ENCODE results near the gene TUBD1.
"Not testable (repeated sequence)": the region's sequence is repeated elsewhere in the genome, so short reads cannot be mapped to it uniquely, and the experiment has no call there.

TUBD1 gene

DNA sequence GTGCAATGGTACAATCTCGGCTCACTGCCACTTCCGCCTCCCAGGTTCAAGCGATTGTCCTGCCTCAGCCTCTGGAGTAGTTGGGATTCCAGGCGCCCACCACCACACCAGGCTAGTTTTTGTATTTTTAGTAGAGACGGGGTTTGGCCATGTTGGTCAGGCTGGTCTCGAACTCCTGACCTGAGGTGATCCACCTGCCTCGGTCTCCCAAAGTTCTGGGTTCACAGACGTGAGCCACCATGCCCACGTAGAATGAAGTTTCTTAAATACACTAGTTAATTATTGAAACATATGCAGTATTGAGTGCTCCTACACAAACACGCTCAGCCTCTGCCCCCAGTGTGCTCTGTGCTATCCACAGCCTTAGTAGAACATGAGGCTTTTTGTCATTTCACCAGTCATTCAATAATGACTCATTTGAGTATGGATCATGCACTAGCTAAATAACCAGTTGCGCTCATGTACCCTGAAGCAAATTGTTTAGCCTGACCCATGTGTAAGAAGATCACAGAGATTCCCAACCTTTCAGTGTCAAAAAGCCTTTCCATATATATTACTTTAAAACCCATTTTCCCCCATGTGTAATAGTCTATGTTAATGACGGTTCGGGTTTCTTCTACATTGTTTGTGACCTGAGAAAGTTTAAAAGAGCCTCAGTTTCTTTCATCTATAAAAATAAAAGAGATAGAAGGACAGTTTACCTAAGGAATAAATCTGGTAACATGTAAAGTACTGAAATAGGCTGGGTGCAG lies 49.7 kb downstream of the TUBD1 start:
- DNase-seq = peak; percentile 48

DNA sequence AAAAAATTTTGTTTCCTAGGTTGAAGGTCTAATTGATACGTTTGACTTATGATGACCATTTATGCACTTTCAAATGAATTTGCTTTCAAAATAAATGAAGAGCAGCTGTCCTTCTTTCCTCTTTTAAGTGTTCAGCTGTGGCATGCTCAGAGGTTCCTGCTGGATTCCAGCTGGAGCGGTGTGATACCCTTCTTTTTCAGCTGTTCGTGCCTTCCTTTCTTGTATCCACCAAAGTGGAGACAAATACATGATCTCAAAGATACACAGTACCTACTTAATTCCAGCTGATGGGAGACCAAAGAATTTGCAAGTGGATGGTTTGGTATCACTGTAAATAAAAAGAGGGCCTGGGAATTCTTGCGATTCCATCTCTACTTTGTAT lies 50.9 kb downstream of the TUBD1 start:
- not testable (repeated sequence) for DNase-seq

DNA sequence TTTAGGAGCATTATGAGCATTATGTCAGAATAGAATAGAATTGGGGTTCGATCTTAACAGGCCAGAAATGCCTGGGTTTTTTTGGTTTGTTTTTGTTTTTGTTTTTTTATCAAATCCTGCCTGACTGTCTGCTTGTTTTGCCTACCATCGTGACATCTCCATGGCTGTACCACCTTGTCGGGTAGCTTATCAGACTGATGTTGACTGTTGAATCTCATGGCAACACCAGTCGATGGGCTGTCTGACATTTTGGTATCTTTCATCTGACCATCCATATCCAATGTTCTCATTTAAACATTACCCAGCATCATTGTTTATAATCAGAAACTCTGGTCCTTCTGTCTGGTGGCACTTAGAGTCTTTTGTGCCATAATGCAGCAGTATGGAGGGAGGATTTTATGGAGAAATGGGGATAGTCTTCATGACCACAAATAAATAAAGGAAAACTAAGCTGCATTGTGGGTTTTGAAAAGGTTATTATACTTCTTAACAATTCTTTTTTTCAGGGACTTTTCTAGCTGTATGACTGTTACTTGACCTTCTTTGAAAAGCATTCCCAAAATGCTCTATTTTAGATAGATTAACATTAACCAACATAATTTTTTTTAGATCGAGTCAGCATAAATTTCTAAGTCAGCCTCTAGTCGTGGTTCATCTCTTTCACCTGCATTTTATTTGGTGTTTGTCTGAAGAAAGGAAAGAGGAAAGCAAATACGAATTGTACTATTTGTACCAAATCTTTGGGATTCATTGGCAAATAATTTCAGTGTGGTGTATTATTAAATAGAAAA lies 51.5 kb downstream of the TUBD1 start:
- DNase-seq = not testable (repeated sequence)

DNA sequence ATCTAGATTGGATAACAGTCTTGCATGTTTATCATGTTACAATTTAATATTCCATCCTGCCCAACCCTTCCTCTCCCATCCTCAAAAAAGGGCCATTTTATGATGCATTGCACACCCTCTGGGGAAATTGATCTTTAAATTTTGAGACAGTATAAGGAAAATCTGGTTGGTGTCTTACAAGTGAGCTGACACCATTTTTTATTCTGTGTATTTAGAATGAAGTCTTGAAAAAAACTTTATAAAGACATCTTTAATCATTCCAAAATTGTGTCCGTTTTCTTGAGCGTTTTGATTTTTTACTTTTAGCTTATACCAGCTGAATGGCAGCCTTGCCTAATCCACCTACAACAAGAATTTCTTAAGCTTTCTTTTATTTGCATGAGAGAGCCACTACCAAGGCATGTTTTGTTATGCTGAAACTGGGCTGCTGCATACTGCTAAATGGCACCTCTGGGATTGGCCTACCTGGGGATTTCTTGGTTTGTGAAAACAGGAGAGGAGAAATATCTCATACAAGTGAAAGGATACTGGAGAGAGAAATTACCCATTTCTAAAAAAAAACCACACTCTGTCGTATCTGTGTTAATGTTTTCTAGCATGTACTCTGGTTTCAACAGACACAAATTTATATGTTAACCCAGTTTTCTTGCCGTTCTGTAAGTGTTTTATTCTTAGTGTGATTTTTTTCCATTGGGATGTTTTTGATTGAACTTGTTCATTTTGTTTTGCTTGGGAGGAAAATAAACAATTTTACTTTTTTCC lies 52.2 kb downstream of the TUBD1 start:
- no peak for DNase-seq

DNA sequence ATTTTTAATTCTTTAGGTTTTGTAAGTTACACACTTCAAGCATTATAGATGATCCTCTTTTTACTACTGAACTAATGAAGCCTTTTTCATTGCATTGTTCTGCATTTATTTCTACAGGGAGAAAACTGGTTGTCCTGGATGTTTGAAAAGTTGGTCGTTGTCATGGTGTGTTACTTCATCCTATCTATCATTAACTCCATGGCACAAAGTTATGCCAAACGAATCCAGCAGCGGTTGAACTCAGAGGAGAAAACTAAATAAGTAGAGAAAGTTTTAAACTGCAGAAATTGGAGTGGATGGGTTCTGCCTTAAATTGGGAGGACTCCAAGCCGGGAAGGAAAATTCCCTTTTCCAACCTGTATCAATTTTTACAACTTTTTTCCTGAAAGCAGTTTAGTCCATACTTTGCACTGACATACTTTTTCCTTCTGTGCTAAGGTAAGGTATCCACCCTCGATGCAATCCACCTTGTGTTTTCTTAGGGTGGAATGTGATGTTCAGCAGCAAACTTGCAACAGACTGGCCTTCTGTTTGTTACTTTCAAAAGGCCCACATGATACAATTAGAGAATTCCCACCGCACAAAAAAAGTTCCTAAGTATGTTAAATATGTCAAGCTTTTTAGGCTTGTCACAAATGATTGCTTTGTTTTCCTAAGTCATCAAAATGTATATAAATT lies 53.0 kb downstream of the TUBD1 start:
- DNase-seq = no peak

DNA sequence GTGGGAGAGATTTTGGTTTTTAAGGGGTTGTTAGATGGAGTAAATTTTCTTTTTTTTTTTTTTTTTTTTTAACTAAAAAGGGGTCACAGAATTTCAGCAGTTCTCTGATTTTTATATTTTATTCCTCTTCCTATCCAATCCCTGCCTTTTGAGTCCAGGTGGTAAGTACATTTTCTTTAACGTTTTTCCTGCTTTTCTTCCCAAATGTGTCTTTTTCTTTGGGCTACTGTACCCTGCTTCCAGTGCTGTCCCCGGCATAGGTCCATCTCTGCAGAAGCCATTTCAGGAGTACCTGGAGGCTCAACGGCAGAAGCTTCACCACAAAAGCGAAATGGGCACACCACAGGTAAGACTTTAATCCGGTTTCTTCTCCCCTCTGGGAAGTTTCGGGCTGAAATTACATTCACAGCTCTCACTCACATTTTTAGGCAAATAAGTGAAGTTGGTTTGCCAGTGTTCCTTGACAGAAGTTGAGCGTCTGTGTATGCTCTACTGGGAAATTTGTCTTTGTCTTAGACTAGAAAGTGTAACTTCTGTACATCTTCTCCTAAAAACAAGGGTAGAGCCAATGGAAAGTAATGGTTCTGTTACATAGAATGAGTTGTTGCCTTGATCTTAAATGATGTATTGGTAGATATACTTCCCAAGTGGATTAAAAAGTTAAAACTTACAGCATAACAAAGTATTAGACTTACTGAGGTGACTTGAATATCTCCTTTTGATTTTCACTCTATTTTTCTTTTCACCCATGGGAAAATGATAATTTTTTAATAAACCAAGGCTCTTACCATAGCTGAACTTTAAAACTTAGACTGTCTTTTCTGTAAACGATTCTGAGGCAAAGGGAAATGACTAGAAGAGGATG lies 54.5 kb downstream of the TUBD1 start:
- no peak for DNase-seq

DNA sequence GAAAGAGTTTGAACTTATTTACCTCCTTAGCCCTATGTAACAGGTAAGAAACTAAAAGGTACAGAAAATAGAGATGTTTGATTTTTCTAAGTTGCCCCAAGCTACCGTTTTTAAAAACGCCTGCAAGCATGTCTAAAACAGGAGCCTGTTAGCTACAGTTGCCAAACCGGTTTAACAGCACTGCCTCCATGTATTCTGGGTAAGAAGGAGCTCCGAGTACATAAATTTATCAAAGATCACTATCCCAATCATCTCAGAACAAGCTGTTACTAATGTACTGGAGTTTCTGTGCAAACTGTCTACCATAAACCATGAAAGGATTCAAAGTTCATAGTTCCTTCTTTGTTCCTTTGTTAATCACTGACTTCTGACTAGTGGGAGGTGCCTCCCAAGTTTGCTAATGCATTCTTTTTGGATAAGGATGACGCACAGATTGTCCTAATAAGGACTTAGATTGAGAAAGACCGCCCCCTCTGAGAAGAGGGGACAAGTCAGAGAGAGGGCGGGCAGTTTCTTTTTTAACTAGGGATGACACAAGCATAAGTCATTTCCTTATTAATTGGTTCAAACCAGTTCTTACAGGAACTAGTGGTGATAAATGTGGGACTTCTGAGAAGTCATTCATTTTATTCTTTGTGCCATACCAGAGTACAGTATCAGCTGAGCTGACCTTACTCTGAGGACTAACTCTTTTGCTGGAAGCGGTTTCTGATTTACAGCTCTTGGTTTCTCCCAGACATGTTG lies 55.3 kb downstream of the TUBD1 start:
- peak; percentile 60 for DNase-seq

DNA sequence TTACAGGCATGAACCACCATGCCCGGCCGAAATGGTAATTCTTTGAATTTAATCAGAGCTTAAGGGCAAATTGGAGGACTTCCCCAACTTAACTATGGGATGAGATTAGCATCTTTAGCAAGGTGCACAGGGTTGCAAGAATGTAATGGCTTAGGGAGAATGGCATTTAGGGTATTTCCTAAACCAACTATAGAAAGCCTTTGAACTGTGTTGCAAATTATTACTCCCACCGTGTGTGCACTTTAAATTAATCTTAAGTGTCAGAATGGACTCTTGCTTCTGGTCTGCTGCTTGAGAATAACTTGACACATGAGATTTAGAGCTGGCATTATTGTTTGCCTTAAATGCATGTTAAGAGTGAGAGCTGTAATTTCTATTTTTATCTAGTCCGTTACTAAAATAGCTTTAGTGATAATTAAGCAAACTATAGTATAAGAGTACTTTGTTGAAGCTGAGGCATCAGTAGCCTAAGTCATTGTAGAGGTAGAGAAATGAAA lies 59.8 kb downstream of the TUBD1 start:
- no peak for DNase-seq

DNA sequence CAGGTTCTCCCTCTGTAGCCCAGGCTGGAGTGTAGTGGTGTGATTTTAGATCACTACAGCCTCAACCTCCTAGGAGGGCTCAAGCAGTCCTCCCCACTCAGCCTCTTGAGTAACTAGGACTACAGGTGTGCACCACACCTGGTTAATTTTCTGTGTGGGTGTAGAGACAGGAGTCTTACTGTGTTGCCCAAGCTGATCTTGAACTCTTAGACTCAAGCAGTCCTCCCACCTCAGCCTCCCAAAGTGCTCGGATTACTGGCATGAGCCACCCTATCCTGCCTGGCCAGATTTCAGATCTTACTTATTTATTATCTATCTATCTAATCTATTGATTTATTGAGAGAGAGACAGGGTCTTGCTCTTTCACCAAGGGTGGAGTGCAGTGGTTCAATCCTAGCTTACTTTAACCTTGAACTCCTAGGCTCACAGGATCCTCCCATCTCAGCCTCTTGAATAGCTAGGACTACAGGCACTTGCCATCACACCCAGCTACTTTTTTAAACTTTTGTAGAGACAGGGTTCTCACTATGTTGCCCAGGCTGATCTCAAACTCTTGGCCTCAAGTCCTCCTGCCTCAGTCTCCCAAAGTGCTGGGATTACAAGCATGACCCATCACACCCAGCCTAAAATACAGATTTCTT lies 61.8 kb downstream of the TUBD1 start:
- no peak for DNase-seq

DNA sequence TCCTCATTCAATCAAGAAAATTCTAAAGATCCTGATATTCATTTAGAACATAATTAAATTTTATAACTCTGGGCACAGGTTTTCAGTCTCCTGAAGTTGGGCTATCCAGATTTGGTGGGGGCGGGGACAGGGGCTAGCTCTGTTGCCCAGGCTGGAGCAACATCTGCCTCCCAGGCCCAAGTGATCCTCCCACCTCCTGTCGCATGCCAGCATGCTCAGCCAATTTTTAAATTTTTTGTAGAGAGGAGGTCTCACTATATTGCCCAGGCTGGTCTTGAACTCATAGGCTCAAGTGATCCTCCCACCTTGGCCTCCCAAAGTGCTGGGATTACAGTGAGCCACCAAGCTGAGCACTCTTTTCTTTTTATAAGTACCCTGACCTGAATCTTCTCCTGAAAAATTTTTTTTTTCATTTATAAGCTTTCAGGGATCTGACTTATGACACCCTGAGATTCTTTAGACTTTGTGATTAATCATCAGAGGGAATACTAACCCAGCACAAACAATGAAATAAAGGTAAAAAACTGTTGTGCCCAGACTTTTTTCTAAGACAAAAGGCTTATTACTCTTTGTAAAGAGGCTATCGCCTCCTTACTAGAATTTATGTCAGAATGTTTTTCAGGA lies 62.6 kb downstream of the TUBD1 start:
- DNase-seq = peak; percentile 26

DNA sequence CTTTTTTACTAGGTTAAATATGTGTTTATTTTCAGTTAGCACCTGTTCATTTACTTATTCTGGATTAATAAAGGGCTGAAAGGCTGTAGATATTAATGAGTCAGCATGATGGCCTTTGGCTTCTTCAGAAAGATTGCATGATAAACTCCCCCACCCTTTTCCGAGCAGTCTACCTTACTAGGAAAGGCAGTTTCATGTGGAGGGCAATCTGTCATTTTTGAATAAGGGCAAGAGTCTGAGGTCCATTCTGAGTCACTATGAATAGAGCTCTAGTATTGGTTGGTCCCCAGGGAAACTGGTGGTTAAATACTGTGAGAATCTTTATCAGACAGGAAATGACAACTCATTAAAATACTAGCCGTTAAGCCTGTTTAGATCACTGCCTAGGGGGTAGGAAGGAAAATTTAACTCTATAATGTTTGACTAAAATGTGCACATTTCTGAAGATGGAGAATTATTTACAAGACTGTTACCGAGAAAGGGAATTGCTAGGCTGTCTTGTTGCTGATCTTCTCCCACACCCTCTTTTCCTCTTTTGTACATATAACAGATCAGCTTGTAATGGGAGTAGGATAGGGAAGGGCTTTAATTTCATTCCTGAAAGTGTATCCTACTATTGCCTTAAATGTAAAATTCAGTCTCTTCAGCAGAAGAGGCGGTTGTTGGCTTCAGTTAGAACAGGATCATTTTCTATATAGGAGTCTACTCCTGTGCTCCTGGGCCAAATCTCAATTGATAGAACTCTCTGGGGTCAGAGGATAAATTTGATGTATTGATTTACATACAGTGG lies 63.3 kb downstream of the TUBD1 start:
- peak; percentile 34 for DNase-seq

DNA sequence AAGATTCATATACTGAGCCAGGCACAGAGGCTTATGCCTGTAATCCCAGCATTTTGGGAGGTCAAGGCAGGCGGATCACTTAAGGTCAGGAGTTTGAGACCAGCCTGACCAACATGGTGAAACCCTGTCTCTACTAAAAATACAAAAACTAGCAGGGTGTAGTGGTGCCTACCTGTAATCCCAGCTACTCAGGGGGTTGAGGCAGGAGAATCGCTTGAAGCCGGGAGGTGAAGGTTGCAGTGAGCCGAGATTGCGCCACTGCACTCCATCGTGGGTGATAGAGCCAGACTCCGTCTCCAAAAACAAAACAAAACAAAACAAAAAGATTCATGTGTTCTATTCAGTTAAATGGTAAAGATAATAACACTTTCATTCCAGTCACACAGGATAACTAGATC lies 63.9 kb downstream of the TUBD1 start:
- DNase-seq = peak; percentile 25

DNA sequence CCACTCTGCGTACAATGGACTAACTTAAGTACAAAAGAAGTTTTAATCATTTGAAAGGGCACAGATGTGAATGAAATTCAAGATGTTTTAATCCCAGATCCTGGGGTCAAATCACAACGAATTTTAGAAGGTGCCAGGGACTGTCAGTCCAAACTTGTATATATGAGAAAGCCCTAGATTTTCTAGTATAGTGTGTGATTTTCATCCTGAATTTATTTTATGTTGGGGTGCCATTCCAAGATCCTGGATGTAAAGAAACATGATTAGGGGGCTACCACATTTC lies 64.3 kb downstream of the TUBD1 start:
- no peak for DNase-seq

DNA sequence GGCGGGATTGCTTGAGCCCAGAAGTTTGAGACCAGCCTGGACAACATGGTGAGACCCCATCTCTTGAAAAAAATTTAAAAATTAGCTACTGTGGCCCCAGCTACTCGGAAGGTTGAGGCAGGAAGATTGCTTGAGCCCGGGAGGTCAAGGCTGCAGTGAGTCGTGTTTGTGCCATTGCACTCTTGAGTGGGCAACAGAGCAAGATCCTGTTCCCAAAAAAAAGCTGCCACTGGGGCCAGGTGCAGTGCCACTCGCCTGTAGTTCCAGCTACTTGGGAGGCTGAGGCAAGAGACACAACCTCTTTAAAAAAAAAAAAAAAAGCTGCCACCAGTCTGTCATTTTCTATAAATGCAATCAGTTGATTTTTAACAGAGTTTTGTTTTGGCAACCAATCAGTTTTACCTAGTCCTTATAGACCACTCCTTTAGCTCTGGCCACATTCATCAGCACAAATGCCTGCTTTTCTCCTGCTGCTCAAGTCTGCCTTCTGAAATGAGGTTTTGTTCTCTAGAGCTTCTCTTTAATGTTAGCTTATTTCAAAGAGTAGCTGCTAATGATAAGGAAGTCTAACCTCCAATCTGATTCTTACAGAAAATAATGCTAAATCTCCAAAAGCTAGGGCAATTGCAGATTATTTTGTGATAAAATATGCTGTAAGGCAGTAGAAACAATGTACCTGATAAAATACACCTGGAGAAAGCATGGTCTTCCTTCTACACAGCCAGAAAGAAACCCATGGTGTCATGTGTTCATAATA lies 64.8 kb downstream of the TUBD1 start:
- DNase-seq = no peak

DNA sequence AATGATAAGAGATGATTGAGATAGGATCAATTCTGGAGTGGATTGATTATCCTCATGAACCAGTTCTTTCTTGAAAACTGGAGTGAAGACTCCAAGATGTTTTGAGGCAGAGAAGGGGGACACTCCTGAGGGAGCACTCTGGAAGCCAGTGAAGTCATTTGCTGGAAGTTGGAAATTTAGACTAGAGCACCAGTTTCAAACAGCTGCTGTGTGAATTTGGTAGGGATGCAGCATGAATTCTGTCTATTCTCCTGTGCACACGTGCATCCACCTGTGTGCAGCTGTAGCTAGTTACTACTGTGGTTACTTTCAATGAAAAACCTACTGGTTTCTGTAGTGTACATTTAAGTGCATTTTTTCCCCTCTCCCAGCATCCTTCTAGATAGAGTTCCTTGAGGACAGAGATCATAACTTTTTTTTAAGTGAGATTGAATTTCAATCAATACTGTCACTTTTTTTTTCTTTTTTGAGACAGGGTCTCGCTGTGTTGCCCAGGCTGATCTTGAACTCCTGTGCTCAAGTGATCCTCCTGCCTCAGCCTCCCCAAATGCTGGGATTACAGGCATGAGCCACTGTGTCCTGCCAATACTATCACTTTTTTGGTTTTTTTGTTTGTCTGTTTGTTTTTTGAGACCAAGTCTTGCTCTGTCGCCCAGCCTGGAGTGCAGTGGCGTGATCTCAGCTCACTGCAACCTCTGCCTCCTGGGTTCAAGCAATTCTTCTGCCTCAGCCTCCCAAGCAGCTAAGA lies 65.9 kb downstream of the TUBD1 start:
- no peak for DNase-seq

DNA sequence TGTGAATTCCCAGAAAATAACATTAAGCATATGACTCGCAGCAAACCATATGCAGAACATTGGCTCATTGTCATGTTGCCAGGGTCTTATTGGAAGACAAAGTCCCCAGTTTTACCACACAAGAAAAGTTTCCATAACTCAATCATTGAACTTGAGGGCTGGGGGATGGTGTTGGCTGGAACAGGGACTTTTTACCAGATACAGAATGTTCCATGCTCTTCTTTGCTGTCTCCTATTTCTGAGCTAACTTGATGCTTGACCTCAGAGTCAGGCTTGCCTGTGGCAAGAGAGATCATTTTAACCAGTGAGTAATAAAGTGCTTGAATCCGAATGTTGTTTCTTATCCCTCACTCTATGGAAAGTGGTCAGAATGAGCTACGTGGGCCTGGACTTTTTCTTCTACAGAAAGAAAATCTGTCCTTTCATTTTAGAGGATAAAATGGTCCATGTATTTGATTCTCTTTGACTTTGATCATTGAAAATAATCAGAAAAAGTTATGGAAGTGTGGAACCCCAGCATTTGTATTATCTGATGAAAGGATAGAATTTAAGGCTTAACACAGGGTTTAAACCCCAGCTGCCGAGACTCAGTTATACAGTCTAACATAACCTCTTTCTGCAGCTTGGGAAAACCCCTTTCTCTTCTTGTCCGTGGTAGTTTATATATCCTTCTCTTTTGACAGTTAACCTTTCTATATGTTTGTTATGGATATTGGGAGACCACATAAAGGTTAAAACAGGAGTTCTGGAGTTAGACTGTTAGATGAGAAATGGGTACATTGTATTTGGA lies 67.0 kb downstream of the TUBD1 start:
- no peak for DNase-seq

DNA sequence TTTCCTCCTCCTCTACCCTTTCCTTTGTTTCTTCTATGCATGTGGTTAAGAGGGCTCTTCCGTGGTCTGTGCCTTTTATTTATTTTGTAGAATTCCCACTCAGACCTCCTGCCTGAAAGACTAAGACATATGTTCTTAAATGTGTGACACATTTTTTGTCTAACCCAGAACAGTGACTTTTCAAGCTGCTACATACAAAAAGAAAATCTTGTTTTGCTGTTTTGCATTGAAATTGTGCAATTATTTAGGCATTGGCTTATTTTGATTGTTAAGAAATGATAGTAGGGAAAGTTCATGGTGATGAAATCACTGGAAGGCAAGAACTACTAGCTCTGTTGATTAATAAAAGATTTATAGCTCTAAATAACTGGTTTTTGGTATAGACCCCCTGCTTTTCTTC lies 76.8 kb downstream of the TUBD1 start:
- DNase-seq = no peak

All from NK-92 treated with Interleukin-12 subunit alpha and Interleukin-12 subunit beta, amount 100 ng/mL, for 24 hours (cell line).